PC-3 (cell line): ENCODE data around the gene HTR3D.

Experiments used
- EZH2 ChIP-seq: fragments of 300-600 bp; sonication (generic); IDR thresholded peaks from one replicate; pipeline ENCODE4 v1.6.1; 2017; ENCODE audit warnings: antibody characterized with exemption, mild to moderate bottlenecking, low read length; ENCODE audit not compliant: unreplicated experiment
- TF ChIP-seq, protein P1 (sequence below): fragments of 300-600 bp; sonication (generic); conservative IDR thresholded peaks from 2 replicates; pipeline ENCODE4 v1.5.1; 2017; ENCODE audit warnings: antibody characterized with exemption, low read depth, mild to moderate bottlenecking, low read length

DNA sequence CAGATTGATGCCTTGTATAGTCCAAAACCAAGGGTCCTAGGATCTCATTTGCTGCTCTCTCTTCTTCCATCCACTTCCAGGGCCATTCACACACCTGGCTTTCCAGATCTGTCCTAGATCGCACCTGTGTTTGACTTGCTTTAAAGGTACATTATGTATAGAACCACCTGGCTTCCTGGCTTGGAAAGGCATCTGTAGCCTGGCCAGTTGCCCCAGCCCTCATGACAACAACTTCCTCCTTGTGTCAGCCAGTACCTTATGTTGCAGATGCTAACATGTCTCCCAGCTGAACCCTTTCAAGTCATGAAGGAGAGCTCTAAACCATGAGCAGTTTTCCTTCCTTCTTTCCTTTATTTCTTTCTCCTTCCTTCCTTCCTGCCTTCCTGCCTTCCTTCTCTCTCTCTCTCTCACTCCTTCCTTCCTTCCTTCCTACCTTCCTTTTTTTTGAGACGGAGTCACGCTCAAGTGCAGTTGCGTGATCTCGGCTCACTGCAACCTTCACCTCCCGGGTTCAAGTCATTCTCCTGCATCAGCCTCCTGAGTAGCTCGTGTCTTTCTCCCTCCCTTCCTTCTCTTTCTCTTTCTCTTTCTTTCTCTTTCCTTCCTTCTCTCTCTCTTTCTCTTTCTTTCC, 18.8 kb downstream of the HTR3D start:
- TF ChIP-seq, protein P1, sequence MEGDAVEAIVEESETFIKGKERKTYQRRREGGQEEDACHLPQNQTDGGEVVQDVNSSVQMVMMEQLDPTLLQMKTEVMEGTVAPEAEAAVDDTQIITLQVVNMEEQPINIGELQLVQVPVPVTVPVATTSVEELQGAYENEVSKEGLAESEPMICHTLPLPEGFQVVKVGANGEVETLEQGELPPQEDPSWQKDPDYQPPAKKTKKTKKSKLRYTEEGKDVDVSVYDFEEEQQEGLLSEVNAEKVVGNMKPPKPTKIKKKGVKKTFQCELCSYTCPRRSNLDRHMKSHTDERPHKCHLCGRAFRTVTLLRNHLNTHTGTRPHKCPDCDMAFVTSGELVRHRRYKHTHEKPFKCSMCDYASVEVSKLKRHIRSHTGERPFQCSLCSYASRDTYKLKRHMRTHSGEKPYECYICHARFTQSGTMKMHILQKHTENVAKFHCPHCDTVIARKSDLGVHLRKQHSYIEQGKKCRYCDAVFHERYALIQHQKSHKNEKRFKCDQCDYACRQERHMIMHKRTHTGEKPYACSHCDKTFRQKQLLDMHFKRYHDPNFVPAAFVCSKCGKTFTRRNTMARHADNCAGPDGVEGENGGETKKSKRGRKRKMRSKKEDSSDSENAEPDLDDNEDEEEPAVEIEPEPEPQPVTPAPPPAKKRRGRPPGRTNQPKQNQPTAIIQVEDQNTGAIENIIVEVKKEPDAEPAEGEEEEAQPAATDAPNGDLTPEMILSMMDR, result no peak
- TF ChIP-seq EZH2, result no peak
